ENCODE measurements around the gene CLDN15. TPM values are rescaled to one million over a fixed set of nuclear protein-coding genes. Genes with fewer than 3 reads are reported as not detected.

CLDN15 gene
- total RNA-seq, 4 donors from 2014 or later, result 27.2 to 58.5 (median 45.4) TPM

DNA sequence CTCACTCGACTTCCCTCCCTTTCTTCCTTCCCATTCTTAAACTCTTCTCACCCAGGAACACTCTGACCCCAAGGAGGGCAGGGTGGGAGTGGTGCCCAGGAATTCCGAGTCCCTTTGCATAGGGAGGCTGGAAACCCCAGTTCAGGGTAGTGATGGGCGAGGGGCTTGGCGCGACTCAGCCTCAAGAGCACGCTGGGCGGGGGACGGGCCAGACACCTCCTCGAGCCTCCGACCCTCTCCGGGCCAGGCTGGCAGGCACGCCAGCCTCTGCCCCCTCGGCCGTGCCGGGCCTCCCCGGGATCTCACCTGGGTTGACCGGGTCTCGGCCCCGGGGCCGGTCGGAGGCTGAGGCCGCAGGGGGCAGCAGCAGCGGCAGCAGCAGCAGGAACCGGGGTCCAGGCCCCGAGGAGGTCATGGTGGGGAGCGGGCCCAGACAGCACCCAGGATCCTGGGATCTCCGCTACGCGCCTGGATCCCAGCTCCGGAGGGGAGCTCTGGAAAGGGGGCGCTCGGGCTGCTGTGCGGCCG lies 20.7 kb downstream of the CLDN15 start:
- peak overlapping the region; percentile 90 to 97 (median 96) for H3K27ac ChIP-seq
- TF ChIP-seq POLR2AphosphoS5 (IDR thresholded peaks at IDR 0.05), result no peak
- no peak for TF ChIP-seq POLR2A (IDR thresholded peaks at IDR 0.05)
- no peak for TF ChIP-seq EP300 (IDR thresholded peaks at IDR 0.05; ENCODE audit: low read depth)
- TF ChIP-seq, protein P1, sequence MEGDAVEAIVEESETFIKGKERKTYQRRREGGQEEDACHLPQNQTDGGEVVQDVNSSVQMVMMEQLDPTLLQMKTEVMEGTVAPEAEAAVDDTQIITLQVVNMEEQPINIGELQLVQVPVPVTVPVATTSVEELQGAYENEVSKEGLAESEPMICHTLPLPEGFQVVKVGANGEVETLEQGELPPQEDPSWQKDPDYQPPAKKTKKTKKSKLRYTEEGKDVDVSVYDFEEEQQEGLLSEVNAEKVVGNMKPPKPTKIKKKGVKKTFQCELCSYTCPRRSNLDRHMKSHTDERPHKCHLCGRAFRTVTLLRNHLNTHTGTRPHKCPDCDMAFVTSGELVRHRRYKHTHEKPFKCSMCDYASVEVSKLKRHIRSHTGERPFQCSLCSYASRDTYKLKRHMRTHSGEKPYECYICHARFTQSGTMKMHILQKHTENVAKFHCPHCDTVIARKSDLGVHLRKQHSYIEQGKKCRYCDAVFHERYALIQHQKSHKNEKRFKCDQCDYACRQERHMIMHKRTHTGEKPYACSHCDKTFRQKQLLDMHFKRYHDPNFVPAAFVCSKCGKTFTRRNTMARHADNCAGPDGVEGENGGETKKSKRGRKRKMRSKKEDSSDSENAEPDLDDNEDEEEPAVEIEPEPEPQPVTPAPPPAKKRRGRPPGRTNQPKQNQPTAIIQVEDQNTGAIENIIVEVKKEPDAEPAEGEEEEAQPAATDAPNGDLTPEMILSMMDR (IDR thresholded peaks at IDR 0.05), result no peak
- intact Hi-C loops (cut with DNase I; ENCODE audit: low total_unique reads), result no loop called here
- peaks cover 0 to 9% (median under 1%) of the 10 kb centered on the region in 4 donors for H3K36me3 ChIP-seq
- WGBS, 2 donors (ENCODE audit: low coverage in 1 of 2), result 2% methylated on average over 15 of the region's 34 CpGs; no CpG with 5 or more reads in 1 of the 2 donors
- peaks cover 16 to 36% (median 27%) of the 10 kb centered on the region in 4 donors for H3K4me1 ChIP-seq
- H3K27me3 ChIP-seq, result no peaks in the 10 kb centered on the region
- no peak for DNase-seq
- no peaks in the 10 kb centered on the region for H3K9me3 ChIP-seq
- H3K4me3 ChIP-seq, result peak overlapping the region; percentile 73 to 96 (median 78)
- in situ Hi-C loops (cut with MboI; ENCODE audit: low pct_ligation_motif_present in 1 of 4, low pct_unique_long_range_greater_than_20kb in 1 of 4, low sequenced_read_pairs in 3 of 4), result no loop called here

DNA sequence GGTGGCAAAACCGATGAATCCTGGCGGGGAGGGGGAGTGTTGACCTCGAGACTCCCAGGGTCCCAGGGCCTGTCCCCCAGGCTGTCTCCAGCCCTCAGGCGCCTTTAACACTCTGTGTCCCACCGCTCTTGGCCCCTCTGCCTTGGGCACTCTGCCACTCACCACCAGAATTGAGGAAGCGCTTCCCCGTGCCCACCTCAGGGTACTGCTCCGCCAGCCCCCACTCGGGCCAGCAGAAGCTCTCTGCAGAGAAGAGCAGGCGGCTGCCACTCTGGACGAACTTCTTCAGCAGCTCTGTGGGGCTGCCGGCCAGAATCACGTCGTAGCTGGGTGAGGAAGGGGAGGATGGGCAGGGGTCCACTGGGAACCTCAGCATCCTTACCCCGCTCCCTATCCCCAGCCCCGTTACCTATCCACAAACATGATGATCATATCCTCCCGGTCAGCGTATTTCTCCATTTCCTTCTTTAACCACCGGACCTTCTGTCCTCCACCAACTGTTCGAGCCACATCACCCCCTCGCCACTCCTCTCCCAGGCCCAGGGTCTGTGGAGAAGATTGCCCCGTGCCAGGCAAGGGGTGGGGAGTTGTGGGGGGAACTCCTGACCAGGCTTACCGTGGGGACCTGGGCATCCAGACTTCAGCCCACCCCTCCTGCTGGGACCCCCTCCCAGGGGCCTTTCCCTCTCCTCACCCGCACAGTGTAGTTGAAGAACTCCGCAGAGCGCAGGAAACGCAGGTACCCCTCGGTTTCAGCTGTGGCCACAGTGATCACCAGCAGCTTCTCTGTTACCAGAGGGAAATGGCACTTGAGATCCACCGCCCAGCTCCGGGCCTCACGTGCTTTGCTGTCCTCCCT lies 21.4 kb downstream of the CLDN15 start:
- no peaks in the 10 kb centered on the region for H3K9me3 ChIP-seq
- H3K4me1 ChIP-seq, result peaks cover 16 to 36% (median 27%) of the 10 kb centered on the region in 4 donors
- H3K27me3 ChIP-seq, result no peaks in the 10 kb centered on the region
- in situ Hi-C loops (cut with MboI; ENCODE audit: low pct_ligation_motif_present in 1 of 4, low pct_unique_long_range_greater_than_20kb in 1 of 4, low sequenced_read_pairs in 3 of 4), result no loop called here
- intact Hi-C loops (cut with DNase I; ENCODE audit: low total_unique reads), result no loop called here
- DNase-seq, result no peak
- peak overlapping the region; percentile 73 to 96 (median 78) for H3K4me3 ChIP-seq
- H3K27ac ChIP-seq, result peak overlapping the region; percentile 90 to 97 (median 96)
- H3K36me3 ChIP-seq, result peaks cover 0 to 14% (median 4%) of the 10 kb centered on the region in 4 donors
- 70 to 72% methylated on average over 6 to 31 of the region's 31 CpGs for WGBS, 2 donors (ENCODE audit: low coverage in 1 of 2)
- no peak for TF ChIP-seq EP300 (IDR thresholded peaks at IDR 0.05; ENCODE audit: low read depth)

DNA sequence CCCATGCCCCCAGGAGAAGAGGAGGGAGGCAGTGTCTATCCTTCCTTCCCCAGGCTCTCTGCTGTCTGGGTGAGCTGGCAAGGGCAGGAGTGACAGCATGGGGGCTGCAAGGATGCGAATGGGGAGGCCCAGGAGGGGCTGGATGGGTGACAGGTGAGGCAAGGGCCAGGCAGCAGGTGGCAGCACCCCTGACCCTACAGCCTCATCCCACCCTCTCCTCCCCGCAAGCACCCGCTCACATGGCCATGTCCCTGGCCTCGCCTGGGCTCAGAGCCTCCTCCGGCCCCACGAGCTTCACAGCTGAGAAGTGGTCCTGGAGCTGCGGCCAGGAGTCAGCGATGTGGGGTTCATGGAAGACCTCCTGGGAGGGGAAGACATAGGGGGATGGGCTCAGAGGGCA lies 25.6 kb downstream of the CLDN15 start:
- intact Hi-C loops (cut with DNase I; ENCODE audit: low total_unique reads), result no loop called here
- Histone ChIP-seq H3K4me3 (no peak overlapping the region), H3K27me3 (no peaks in the 10 kb centered on the region), H3K27ac (no peak overlapping the region), H3K9me3 (no peaks in the 10 kb centered on the region), H3K36me3 (peaks cover 0 to 33% (median 11%) of the 10 kb centered on the region in 4 donors), H3K4me1 (peaks cover 8 to 18% (median 13%) of the 10 kb centered on the region in 4 donors)
- TF ChIP-seq, protein P1 (IDR thresholded peaks at IDR 0.05), result no peak
- TF ChIP-seq POLR2A (IDR thresholded peaks at IDR 0.05) (no peak), EP300 (IDR thresholded peaks at IDR 0.05; ENCODE audit: low read depth) (no peak), POLR2AphosphoS5 (IDR thresholded peaks at IDR 0.05) (no peak)
- DNase-seq, result no peak
- in situ Hi-C loops (cut with MboI; ENCODE audit: low pct_ligation_motif_present in 1 of 4, low pct_unique_long_range_greater_than_20kb in 1 of 4, low sequenced_read_pairs in 3 of 4), result no loop called here
- WGBS, 2 donors (ENCODE audit: low coverage in 1 of 2), result 95% methylated on average over 8 of the region's 8 CpGs; no CpG with 5 or more reads in 1 of the 2 donors

DNA sequence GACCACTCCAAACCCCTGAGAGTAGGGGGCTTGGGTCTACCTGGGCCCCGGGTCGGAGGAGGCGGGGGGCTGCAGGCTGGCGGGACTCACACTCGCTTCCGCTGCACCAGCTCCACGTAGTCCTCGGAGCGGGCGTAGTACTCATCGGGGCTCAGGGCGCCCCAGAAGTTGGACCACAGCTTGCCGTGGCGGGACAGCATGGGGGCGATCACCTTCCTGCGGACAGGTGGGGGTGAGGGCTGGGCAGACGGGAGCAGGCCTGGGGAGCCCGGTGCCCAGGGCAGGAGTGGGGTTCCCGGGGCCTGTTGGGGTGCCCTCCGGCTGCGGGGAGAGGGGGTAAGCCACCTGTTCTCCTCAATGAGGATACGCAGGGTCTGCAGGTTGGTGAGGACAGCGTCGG lies 26.1 kb downstream of the CLDN15 start:
- peaks cover 0 to 33% (median 11%) of the 10 kb centered on the region in 4 donors for H3K36me3 ChIP-seq
- in situ Hi-C loops (cut with MboI; ENCODE audit: low pct_ligation_motif_present in 1 of 4, low pct_unique_long_range_greater_than_20kb in 1 of 4, low sequenced_read_pairs in 3 of 4) (no loop called here), intact Hi-C loops (cut with DNase I; ENCODE audit: low total_unique reads) (no loop called here)
- no peaks in the 10 kb centered on the region for H3K9me3 ChIP-seq
- H3K27ac ChIP-seq, result no peak overlapping the region
- no peak for DNase-seq
- H3K27me3 ChIP-seq, result no peaks in the 10 kb centered on the region
- WGBS, 2 donors (ENCODE audit: low coverage in 1 of 2), result 97 to 100% methylated on average over 5 to 21 of the region's 24 CpGs
- no peak overlapping the region for H3K4me3 ChIP-seq
- peaks cover 7 to 13% (median 9%) of the 10 kb centered on the region in 4 donors for H3K4me1 ChIP-seq
- no peak for TF ChIP-seq EP300 (IDR thresholded peaks at IDR 0.05; ENCODE audit: low read depth)
- no peak for TF ChIP-seq POLR2A (IDR thresholded peaks at IDR 0.05)
- TF ChIP-seq POLR2AphosphoS5 (IDR thresholded peaks at IDR 0.05), result no peak

DNA sequence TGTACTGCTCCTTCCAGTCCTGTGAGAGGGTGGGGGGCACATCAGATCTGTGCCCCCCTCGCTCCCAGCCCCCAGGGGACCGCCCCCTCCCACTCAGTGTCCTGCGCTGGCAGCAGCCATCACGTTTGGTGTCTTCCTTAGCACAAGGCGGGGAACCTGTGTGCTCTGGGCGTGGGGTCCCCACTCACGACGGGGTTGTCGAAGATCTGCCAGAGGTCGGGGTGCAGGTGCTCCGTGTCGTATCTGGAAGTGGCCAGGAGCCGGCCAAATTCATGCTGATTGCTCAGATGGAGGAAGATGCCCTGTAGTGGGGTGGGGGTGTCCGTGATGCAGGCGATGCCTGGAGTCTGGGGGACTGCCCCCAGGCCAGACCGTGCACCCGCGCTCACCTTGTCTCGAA lies 27.5 kb downstream of the CLDN15 start:
- in situ Hi-C loops (cut with MboI; ENCODE audit: low pct_ligation_motif_present in 1 of 4, low pct_unique_long_range_greater_than_20kb in 1 of 4, low sequenced_read_pairs in 3 of 4) (no loop called here), intact Hi-C loops (cut with DNase I; ENCODE audit: low total_unique reads) (no loop called here)
- H3K36me3 ChIP-seq, result peaks cover 0 to 33% (median 11%) of the 10 kb centered on the region in 4 donors
- no peak overlapping the region for H3K27ac ChIP-seq
- H3K4me3 ChIP-seq, result no peak overlapping the region
- 95% methylated on average over 17 of the region's 19 CpGs; no CpG with 5 or more reads in 1 of the 2 donors for WGBS, 2 donors (ENCODE audit: low coverage in 1 of 2)
- no peaks in the 10 kb centered on the region for H3K9me3 ChIP-seq
- TF ChIP-seq POLR2A (IDR thresholded peaks at IDR 0.05) (no peak), EP300 (IDR thresholded peaks at IDR 0.05; ENCODE audit: low read depth) (no peak), POLR2AphosphoS5 (IDR thresholded peaks at IDR 0.05) (no peak)
- TF ChIP-seq, protein P1 (IDR thresholded peaks at IDR 0.05), result no peak
- no peak for DNase-seq
- H3K27me3 ChIP-seq, result no peaks in the 10 kb centered on the region
- peaks cover 0 to 5% (median 0%) of the 10 kb centered on the region in 4 donors for H3K4me1 ChIP-seq
